Muscle layer of colon (tissue), 2 donors: Measurements from ENCODE around the gene IL16.

ENCODE experiments used
- H3K27ac ChIP-seq: one replicate; pipeline ENCODE4 v1.7.0; 2013; ENCODE audit warnings: low read depth, mild to moderate bottlenecking, low read length, moderate library complexity
- H3K27me3 ChIP-seq, 2 donors: one replicate each; pipeline ENCODE4 v1.7.0; 2013; ENCODE audit warnings: low read length in 2 of 2, mild to moderate bottlenecking in 2 of 2; ENCODE audit not compliant: insufficient read depth in 2 of 2, control insufficient read depth in 1 of 2
- H3K36me3 ChIP-seq: one replicate; pipeline ENCODE4 v1.7.0; 2013; ENCODE audit warnings: mild to moderate bottlenecking, low read length; ENCODE audit not compliant: insufficient read depth
- H3K4me1 ChIP-seq: one replicate; pipeline ENCODE4 v1.7.0; 2013; ENCODE audit warnings: mild to moderate bottlenecking, low read length; ENCODE audit not compliant: insufficient read depth
- H3K4me3 ChIP-seq, 2 donors: one replicate each; pipeline ENCODE4 v1.7.0; 2013; ENCODE audit warnings: low read length in 2 of 2, low read depth in 1 of 2, mild to moderate bottlenecking in 1 of 2, moderate library complexity in 1 of 2
- H3K9ac ChIP-seq: one replicate; pipeline ENCODE4 v1.7.0; 2013; ENCODE audit warnings: low read length
- H3K9me3 ChIP-seq: one replicate; pipeline ENCODE4 v1.7.0; 2013; ENCODE audit warnings: mild to moderate bottlenecking, low read length
- donor health status: abdominal sarcoma.
- donor health status: Adenocarcinoma of cecum.

IL16 gene

DNA sequence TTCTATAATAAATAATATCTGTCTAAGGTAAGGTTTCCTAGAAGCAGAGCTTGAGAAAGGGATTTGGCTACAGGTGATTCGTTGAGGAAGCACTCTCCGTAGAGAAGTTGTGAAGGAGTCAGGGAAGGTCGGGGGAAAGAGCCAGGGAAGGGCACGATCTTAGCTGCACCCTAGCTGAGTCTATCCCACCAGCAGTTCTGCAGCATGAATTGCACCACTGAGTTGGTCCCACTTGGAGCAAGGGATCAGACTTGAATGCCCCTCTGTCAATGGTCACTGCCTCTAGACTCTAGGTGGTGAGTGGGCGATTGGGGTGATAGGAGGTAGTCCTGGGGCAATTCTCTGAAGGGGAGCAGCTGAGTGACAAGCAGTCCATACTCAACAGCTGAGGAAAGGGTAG lies 163.8 kb downstream of the IL16 start:
- Histone ChIP-seq H3K4me1 (no peaks in the 10 kb centered on the region), H3K27ac (no peak overlapping the region), H3K36me3 (no peaks in the 10 kb centered on the region), H3K9ac (no peak overlapping the region), H3K9me3 (no peaks in the 10 kb centered on the region), H3K4me3 (no peak overlapping the region), H3K27me3 (no peaks in the 10 kb centered on the region)

DNA sequence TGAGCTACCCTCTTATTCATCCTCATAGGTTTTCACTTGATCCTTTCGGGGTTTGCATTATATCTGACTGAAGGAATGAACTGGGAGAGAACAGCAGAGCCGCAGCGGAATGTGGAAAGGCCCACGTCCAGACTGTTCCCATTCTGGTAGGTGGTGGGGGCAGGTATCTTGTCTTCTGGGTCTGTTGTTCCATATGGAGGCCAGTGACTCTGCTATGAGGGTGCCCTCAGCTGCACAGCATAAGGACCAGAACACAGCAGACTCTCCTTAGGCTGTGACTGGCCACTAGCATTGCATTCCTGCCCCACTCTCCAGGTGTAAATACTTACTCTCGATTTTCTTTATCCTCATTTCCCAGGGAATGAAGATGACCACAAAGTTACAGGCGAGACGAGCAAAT lies 165.2 kb downstream of the IL16 start:
- no peaks in the 10 kb centered on the region for H3K9me3 ChIP-seq
- no peak overlapping the region for H3K27ac ChIP-seq
- no peak overlapping the region for H3K4me3 ChIP-seq
- H3K9ac ChIP-seq: no peak overlapping the region
- H3K36me3 ChIP-seq: no peaks in the 10 kb centered on the region
- no peaks in the 10 kb centered on the region for H3K27me3 ChIP-seq
- no peaks in the 10 kb centered on the region for H3K4me1 ChIP-seq

DNA sequence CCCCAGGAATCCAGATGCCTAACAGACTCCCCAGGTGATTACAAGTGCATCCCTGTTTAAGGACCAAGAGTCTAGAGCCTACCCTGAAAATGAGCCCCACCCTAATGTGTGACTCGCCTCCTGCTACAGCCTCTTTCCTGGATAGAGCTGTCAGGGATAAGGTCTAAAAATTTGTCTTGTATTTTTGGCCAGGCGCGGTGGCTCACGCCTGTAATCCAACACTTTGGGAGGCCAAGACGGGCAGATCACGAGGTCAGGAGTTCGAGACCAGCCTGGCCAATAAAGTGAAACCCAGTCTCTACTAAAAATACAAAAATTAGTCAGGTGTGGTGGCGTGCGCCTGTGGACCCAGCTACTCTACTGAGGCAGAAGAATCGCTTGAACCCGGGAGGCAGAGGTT lies 166.1 kb downstream of the IL16 start:
- Histone ChIP-seq H3K4me3 (no peak overlapping the region), H3K27me3 (no peaks in the 10 kb centered on the region), H3K36me3 (no peaks in the 10 kb centered on the region), H3K4me1 (no peaks in the 10 kb centered on the region), H3K9ac (no peak overlapping the region), H3K27ac (no peak overlapping the region), H3K9me3 (no peaks in the 10 kb centered on the region)

DNA sequence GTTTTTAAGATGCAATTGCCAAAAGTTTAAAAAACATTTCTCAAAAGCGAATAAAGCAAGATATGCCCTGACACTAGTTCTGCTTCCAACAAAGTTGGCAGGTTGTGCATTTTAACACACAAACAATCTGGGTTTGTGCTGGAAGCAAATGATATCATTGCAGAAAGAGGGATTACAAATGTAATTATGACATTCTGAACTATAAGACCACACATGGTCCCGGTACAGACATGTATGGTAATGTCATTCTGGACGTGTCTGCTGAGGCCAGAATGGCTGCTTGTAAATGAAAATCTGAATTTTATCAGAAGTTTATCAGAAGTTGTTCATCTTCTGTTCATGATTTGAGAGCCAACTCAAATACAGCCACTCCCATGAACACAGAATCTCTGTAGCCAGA lies 166.6 kb downstream of the IL16 start:
- H3K4me3 ChIP-seq: no peak overlapping the region
- H3K9me3 ChIP-seq: no peaks in the 10 kb centered on the region
- no peak overlapping the region for H3K27ac ChIP-seq

More for the DNA sequence above, 166.6 kb downstream of the IL16 start:
- Histone ChIP-seq H3K36me3 (no peaks in the 10 kb centered on the region), H3K4me1 (no peaks in the 10 kb centered on the region), H3K9ac (no peak overlapping the region), H3K27me3 (no peaks in the 10 kb centered on the region)
